ENCODE data around the gene B4GALNT3. TPM values are rescaled to one million over a fixed set of nuclear protein-coding genes. Genes with fewer than 3 reads are reported as not detected.
A peak's percentile ranks its signal among the peaks of the same experiment; 100 is the strongest.

B4GALNT3 gene
- total and polyA plus RNA-seq, 2 of the 13 experiments (the other 11 are each of a cell fraction or from before 2014, with no cell fraction given) = 3.2 to 4.4 TPM

- H3K27ac ChIP-seq (ENCODE audit: extremely low read length, insufficient read depth, low read length) = peak overlapping the region; percentile 86
- in situ Hi-C loops (cut with HindIII; ENCODE audit: extremely low pct_ligation_motif_present, low pct_unique_long_range_greater_than_20kb) (loop anchor here (5.0 to 25.0 kb wide), 4 partner anchors 182 to 1017 kb away; partner anchors contain the start of genes FBXL14 and WNK1), intact Hi-C loops (cut with micrococcal nuclease; ENCODE audit: unreplicated experiment) (loop anchor here (2.0 to 10.0 kb wide), 3 partner anchors 74 to 1034 kb away; partner anchors contain the start of gene RAD52)
- peak overlapping the region; percentile 80 for H3K9ac ChIP-seq (ENCODE audit: insufficient read depth, low read depth, low read length)
- no peaks in the 10 kb centered on the region for H3K79me2 ChIP-seq (ENCODE audit: insufficient read depth, low read length)
- H3K9me3 ChIP-seq (ENCODE audit: low read length) = no peaks in the 10 kb centered on the region
- H3K4me2 ChIP-seq (ENCODE audit: low read depth, low read length) = peak overlapping the region; percentile 98
- peaks cover 54% of the 10 kb centered on the region for H3K4me1 ChIP-seq (ENCODE audit: insufficient read depth, low read length)
- H3K36me3 ChIP-seq (replicated peaks in 1 of 2; ENCODE audit: control insufficient read depth in 1 of 2, insufficient read depth in 2 of 2, low read length in 2 of 2) = no peaks in the 10 kb centered on the region
- DNase-seq (ENCODE audit: low spot score) = peak; percentile 77
- no TSS peak for BruUV-seq (replicated peaks)
- ChIA-PET POLR2A (interaction anchor here (0.8 to 2.9 kb wide), 6 partner anchors 15 to 379 kb away, joined by 3 to 22 read pairs (median 7); partner anchors contain the start of genes RAD52 and WNK1), CTCF (ENCODE audit: low intra/inter-chr PET ratio, low total read pairs) (interaction anchor here (1.3 to 3.1 kb wide), 4 partner anchors 118 to 379 kb away, joined by 6 to 26 read pairs (median 15); partner anchors contain the start of gene RAD52)
- H3K4me3 ChIP-seq (replicated peaks in 1 of 3; ENCODE audit: insufficient read depth in 1 of 3, low read depth in 2 of 3, low read length in 3 of 3) = peak overlapping the region; percentile 67 to 80 (median 73)
- peak; percentile 83 for ATAC-seq
- WGBS (ENCODE audit: low lambda C conversion rate) = no CpG with 5 or more reads among the region's 22 CpGs
- FAIRE-seq = no peak
- H4K20me1 ChIP-seq (ENCODE audit: insufficient read depth, low read length) = no peaks in the 10 kb centered on the region
- no peak overlapping the region for H2AFZ ChIP-seq (ENCODE audit: low read length)
- H3K27me3 ChIP-seq (ENCODE audit: control insufficient read depth in 1 of 2, insufficient read depth in 2 of 2, low read length in 2 of 2) = no peaks in the 10 kb centered on the region; a peak in 1 of 5 replicates
- TF ChIP-seq ZBTB26 (CRISPR knock-in tag; IDR thresholded peaks at IDR 0.05; ENCODE audit: borderline replicate concordance) (0 out of 2 replicates have a peak, but pooled peaks have one; percentile 58), ZNF615 (CRISPR knock-in tag; IDR thresholded peaks at IDR 0.05; ENCODE audit: borderline replicate concordance) (0 out of 2 replicates have a peak, but pooled peaks have one; percentile 57), CREB1 (IDR thresholded peaks at IDR 0.05) (no peak), CREB1 (CRISPR knock-in tag; IDR thresholded peaks at IDR 0.05) (no peak), WIZ (CRISPR knock-in tag; IDR thresholded peaks at IDR 0.05) (no peak), MYNN (CRISPR knock-in tag; IDR thresholded peaks at IDR 0.05; ENCODE audit: low read depth) (peak; percentile 90; the same call in 1 of the 2 replicates), ZNF354B (CRISPR knock-in tag; IDR thresholded peaks at IDR 0.05) (0 out of 2 replicates have a peak, but pooled peaks have one; percentile 25), HINFP (CRISPR knock-in tag; IDR thresholded peaks at IDR 0.05; ENCODE audit: low read depth) (no peak; the same call in 1 of the 2 replicates), ZBTB3 (CRISPR knock-in tag; IDR thresholded peaks at IDR 0.05; ENCODE audit: borderline replicate concordance, low read depth) (no peak), ZNF609 (CRISPR knock-in tag; IDR thresholded peaks at IDR 0.05; ENCODE audit: borderline replicate concordance) (peak; percentile 43; the same call in 1 of the 2 replicates), PITX1 (CRISPR knock-in tag; IDR thresholded peaks at IDR 0.05) (peak; percentile 18), ZNF441 (CRISPR knock-in tag; IDR thresholded peaks at IDR 0.05; ENCODE audit: borderline replicate concordance) (no peak), RFXANK (CRISPR knock-in tag; IDR thresholded peaks at IDR 0.05) (0 out of 2 replicates have a peak, but pooled peaks have one; percentile 51)
- TF ChIP-seq, protein P1, sequence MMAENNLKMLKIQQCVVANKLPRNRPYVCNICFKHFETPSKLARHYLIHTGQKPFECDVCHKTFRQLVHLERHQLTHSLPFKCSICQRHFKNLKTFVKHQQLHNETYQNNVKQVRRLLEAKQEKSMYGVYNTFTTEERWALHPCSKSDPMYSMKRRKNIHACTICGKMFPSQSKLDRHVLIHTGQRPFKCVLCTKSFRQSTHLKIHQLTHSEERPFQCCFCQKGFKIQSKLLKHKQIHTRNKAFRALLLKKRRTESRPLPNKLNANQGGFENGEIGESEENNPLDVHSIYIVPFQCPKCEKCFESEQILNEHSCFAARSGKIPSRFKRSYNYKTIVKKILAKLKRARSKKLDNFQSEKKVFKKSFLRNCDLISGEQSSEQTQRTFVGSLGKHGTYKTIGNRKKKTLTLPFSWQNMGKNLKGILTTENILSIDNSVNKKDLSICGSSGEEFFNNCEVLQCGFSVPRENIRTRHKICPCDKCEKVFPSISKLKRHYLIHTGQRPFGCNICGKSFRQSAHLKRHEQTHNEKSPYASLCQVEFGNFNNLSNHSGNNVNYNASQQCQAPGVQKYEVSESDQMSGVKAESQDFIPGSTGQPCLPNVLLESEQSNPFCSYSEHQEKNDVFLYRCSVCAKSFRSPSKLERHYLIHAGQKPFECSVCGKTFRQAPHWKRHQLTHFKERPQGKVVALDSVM (CRISPR knock-in tag; IDR thresholded peaks at IDR 0.05) = peak; percentile 76
Measured at GRCh38 chr12:570435-570920, 110.7 kb downstream of the B4GALNT3 start.
